Fibroblast of mammary gland (primary cell): ENCODE results near the gene PTPN13.

Experiments used
- DNase-seq: peaks from one replicate; pipeline ENCODE4 v3.0.0-alpha.2; 2010; ENCODE audit warnings: low read depth
- H3K4me3 ChIP-seq: 2 replicates; pipeline ENCODE4 v1.5.1; 2011; ENCODE audit warnings: low read depth, mild to moderate bottlenecking, low read length, moderate library complexity; ENCODE audit not compliant: control insufficient read depth
- CTCF ChIP-seq: conservative IDR thresholded peaks from 2 replicates; pipeline ENCODE4 v1.5.1; 2011; ENCODE audit warnings: low read depth, low read length, inconsistent platforms; ENCODE audit not compliant: control insufficient read depth, insufficient read depth

PTPN13 gene

GRCh38 chr4:86564795-86565194 is 29.3 kb upstream of the PTPN13 start:
- no peak for TF ChIP-seq CTCF
- H3K4me3 ChIP-seq, result no peak overlapping the region
- peak; percentile 11 for DNase-seq

- no peak overlapping the region for H3K4me3 ChIP-seq
- no peak for DNase-seq
- no peak for TF ChIP-seq CTCF
Observed at GRCh38 chr4:86565651-86566050, 28.5 kb upstream of the PTPN13 start.

- no peak for DNase-seq
- TF ChIP-seq CTCF, result no peak
Observed at GRCh38 chr4:86569103-86569870, 24.8 kb upstream of the PTPN13 start.

GRCh38 chr4:86579941-86580340 is 14.2 kb upstream of the PTPN13 start:
- DNase-seq, result no peak

More at GRCh38 chr4:86569103-86569870, 24.8 kb upstream of the PTPN13 start:
- H3K4me3 ChIP-seq, result no peak overlapping the region

GRCh38 chr4:86582410-86582809 is 11.7 kb upstream of the PTPN13 start:
- TF ChIP-seq CTCF, result no peak
- no peak for DNase-seq
- H3K4me3 ChIP-seq, result no peak overlapping the region

More at GRCh38 chr4:86579941-86580340, 14.2 kb upstream of the PTPN13 start:
- no peak overlapping the region for H3K4me3 ChIP-seq
- no peak for TF ChIP-seq CTCF

GRCh38 chr4:86586160-86586572 is 7.9 kb upstream of the PTPN13 start:
- DNase-seq, result peak; percentile 22
- H3K4me3 ChIP-seq, result no peak overlapping the region
- no peak for TF ChIP-seq CTCF
